Effector memory CD8-positive, alpha-beta T cell (primary cell): Measurements from ENCODE around the gene GSDMA.

Experiments
- ATAC-seq: fragments of 150-1000 bp; cut with Tn5 transposase; replicated peaks from 2 replicates; pipeline ENCODE4 v1.10.0; 2021; ENCODE audit warnings: mild to moderate bottlenecking, moderate library complexity
- DNase-seq, 3 experiments: peaks; one replicate each; pipeline ENCODE4 v3.0.0; 2021
- H3K27ac Mint-ChIP-seq, 2 donors: one replicate each; pipeline ENCODE4 v1.8.0; 2022; ENCODE audit warnings: mild to moderate bottlenecking in 2 of 2, mixed read lengths in 2 of 2, moderate library complexity in 2 of 2
- H3K27me3 Mint-ChIP-seq, 2 donors: one replicate each; pipeline ENCODE4 v1.8.0; 2022; ENCODE audit warnings: mixed read lengths in 2 of 2
- H3K36me3 Mint-ChIP-seq: one replicate; pipeline ENCODE4 v1.8.0; 2022; ENCODE audit warnings: mild to moderate bottlenecking, moderate library complexity, mixed read lengths; ENCODE audit not compliant: insufficient read depth
- H3K4me1 Mint-ChIP-seq, 2 donors: one replicate each; pipeline ENCODE4 v1.8.0; 2022; ENCODE audit warnings: low read depth in 2 of 2, mixed read lengths in 2 of 2
- H3K4me3 Mint-ChIP-seq, 2 donors: one replicate each; pipeline ENCODE4 v1.8.0; 2022; ENCODE audit warnings: mild to moderate bottlenecking in 2 of 2, mixed read lengths in 2 of 2, moderate library complexity in 2 of 2
- H3K9me3 Mint-ChIP-seq, 2 donors: one replicate each; pipeline ENCODE4 v1.8.0; 2022; ENCODE audit warnings: mixed read lengths in 2 of 2

GSDMA gene

DNA sequence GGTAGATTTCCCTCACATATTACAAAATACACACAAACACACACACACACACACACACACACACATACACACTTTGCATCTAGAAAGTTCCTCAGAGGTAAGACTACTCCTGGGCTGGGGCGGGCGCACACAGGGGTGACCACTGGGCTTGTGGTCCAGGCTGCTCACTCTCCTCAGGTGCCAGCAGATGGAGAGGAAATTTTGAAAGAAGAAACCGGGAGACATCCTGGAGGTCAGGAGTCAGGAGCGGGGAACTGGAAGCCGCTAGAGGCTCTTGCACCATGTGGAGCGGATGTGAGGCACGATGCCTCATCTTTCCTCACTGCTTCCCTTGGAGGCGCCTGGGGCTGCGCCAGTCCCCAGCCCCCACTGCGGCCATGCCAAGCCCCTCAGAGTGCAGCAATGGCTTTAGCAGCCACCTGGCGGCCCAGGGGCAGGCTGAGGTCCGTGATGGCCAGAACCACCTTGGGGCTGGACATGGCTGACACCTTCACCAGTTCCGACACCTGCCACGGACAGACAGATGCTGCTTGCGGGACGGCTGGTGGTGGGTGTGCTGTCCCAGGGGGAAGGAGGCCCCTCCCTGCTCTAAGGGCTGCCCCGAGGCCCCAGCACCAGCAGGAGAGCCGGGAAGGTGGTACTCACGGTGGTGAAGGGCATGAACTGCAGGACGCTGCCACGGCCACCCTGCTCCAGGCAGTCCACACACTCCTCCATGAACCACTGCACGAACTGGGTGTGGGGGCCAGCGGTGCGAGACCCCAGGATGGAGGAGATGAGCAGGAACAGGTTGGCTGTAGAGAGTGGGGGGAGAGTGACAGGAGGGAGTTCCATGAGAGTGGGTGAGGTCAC, 56.6 kb downstream of the GSDMA start:
- H3K27ac Mint-ChIP-seq, result peak overlapping the region in 1 of 2 donors; percentile 59
- peaks cover 21% of the 10 kb centered on the region for H3K36me3 Mint-ChIP-seq
- DNase-seq, result no peak
- no peaks in the 10 kb centered on the region for H3K27me3 Mint-ChIP-seq
- no peak for ATAC-seq
- no peak overlapping the region for H3K4me3 Mint-ChIP-seq
- peaks cover 0 to 2% of the 10 kb centered on the region in 2 donors for H3K4me1 Mint-ChIP-seq
- H3K9me3 Mint-ChIP-seq, result no peaks in the 10 kb centered on the region

- ATAC-seq, result no peak
- H3K27ac Mint-ChIP-seq, result peak overlapping the region in 1 of 2 donors; percentile 59
- H3K27me3 Mint-ChIP-seq, result no peaks in the 10 kb centered on the region
- no peak overlapping the region for H3K4me3 Mint-ChIP-seq
- peaks cover 21% of the 10 kb centered on the region for H3K36me3 Mint-ChIP-seq
- peaks cover 0 to 4% of the 10 kb centered on the region in 2 donors for H3K4me1 Mint-ChIP-seq
- no peak for DNase-seq
- no peaks in the 10 kb centered on the region for H3K9me3 Mint-ChIP-seq
These were observed 57.3 kb downstream of the GSDMA start for GRCh38 chr17:40020146-40020545.

- DNase-seq (no peak), ATAC-seq (no peak)
- H3K9me3 Mint-ChIP-seq, result no peaks in the 10 kb centered on the region
- H3K27ac Mint-ChIP-seq, result peak overlapping the region in 1 of 2 donors; percentile 53
- H3K36me3 Mint-ChIP-seq, result peaks cover 25% of the 10 kb centered on the region
- peaks cover 10 to 14% of the 10 kb centered on the region in 2 donors for H3K4me1 Mint-ChIP-seq
- H3K4me3 Mint-ChIP-seq, result no peak overlapping the region
- no peaks in the 10 kb centered on the region for H3K27me3 Mint-ChIP-seq
These were observed 58.7 kb downstream of the GSDMA start for GRCh38 chr17:40021451-40021971.

DNA sequence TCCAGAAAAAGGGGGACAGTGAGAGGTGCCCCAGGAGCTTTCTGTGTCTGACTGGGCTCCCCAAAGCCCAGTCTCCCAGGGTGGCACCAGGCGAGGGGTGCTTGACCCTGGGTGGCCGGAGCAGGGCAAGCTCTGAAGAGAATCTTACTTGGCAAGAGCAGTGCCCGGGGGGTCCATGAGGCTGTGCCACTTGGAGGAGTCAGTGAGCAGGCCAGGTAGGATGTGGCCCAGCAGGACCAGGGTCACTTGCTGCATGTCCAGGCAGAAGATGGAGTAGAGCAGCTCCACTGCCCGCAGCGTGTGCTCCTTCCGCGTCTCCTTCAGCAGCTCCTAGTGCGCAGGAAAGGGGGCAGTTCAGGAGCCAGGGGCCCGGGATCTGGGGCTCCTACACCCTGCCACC, 59.7 kb downstream of the GSDMA start:
- H3K4me3 Mint-ChIP-seq, result no peak overlapping the region
- H3K4me1 Mint-ChIP-seq, result peaks cover 11 to 21% of the 10 kb centered on the region in 2 donors
- DNase-seq (no peak), ATAC-seq (no peak)
- H3K27ac Mint-ChIP-seq, result no peak overlapping the region
- peaks cover 29% of the 10 kb centered on the region for H3K36me3 Mint-ChIP-seq
- no peaks in the 10 kb centered on the region for H3K9me3 Mint-ChIP-seq
- H3K27me3 Mint-ChIP-seq, result no peaks in the 10 kb centered on the region

- no peak overlapping the region for H3K4me3 Mint-ChIP-seq
- no peaks in the 10 kb centered on the region for H3K27me3 Mint-ChIP-seq
- no peaks in the 10 kb centered on the region for H3K9me3 Mint-ChIP-seq
- peaks cover 11 to 21% of the 10 kb centered on the region in 2 donors for H3K4me1 Mint-ChIP-seq
- peaks cover 31% of the 10 kb centered on the region for H3K36me3 Mint-ChIP-seq
- DNase-seq, result no peak
- ATAC-seq, result no peak
- no peak overlapping the region for H3K27ac Mint-ChIP-seq
These were observed 60.2 kb downstream of the GSDMA start for GRCh38 chr17:40022961-40023541.

DNA sequence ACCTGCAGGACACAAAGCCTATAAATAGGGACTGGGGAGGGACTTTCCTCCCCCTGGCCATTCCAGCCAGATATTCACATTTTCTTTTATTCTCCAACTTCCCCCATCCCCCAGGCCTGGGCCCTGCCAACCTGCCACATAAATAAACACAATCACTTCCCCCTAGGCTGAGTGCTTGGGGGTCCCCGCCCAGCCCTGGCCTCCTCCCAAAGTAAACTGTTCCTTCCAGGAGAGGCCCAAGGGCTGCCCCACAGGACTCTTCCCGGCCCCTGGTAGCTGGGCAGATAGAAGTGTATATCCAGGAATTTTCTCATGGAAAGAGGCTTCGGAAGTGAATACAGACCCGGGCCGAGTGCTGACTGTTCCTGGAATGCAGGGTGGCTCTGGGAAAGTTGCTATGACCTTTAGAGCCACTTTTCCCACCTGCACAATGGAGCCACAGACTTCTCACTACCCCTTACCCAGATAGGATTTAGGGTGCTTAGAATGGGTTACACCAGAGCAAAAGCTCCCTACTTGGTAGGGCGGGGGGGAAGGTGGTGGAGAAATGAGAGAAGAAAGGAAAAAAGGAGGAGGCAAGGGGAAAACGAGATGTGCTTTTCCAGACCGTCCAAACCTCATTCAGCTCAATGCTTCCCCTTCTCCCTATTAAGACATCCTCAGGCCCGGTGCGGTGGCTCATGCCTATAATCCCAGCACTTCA, 60.9 kb downstream of the GSDMA start:
- Mint-ChIP-seq H3K4me3 (no peak overlapping the region), H3K27me3 (no peaks in the 10 kb centered on the region), H3K36me3 (peaks cover 33% of the 10 kb centered on the region), H3K27ac (no peak overlapping the region), H3K4me1 (peaks cover 11 to 21% of the 10 kb centered on the region in 2 donors), H3K9me3 (no peaks in the 10 kb centered on the region)
- ATAC-seq (no peak), DNase-seq (no peak)

DNA sequence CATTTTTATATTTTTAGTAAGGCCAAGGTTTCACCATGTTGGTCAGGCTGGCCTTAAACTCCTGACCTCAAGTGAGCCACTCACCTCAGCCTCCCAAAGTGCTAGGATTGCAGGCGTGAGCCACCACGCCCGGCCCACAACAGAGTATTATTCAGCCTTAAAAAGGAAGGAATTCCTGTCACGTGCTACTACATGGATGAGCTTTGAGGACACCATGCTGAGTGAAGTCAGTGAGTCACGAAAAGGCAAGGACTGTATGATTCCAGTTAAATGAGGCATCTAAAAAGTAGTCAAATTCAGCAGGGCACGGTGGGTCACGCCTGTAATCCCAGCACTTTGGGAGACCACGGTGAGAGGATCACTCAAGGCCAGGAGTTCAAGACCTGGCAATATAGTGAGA, 62.1 kb downstream of the GSDMA start:
- no peak for DNase-seq
- Mint-ChIP-seq H3K4me3 (no peak overlapping the region), H3K36me3 (peaks cover 44% of the 10 kb centered on the region), H3K9me3 (no peaks in the 10 kb centered on the region), H3K4me1 (peaks cover 11 to 21% of the 10 kb centered on the region in 2 donors), H3K27ac (peak overlapping the region in 1 of 2 donors; percentile 44), H3K27me3 (no peaks in the 10 kb centered on the region)
- no peak for ATAC-seq

GRCh38 chr17:40025559-40025958, 62.8 kb downstream of the GSDMA start:
- Mint-ChIP-seq H3K36me3 (peaks cover 42% of the 10 kb centered on the region), H3K4me1 (peaks cover 11 to 21% of the 10 kb centered on the region in 2 donors), H3K4me3 (peak overlapping the region in 1 of 2 donors; percentile 43), H3K27me3 (no peaks in the 10 kb centered on the region), H3K27ac (peak overlapping the region in 1 of 2 donors; percentile 44), H3K9me3 (no peaks in the 10 kb centered on the region)
- DNase-seq (no peak), ATAC-seq (no peak)

DNA sequence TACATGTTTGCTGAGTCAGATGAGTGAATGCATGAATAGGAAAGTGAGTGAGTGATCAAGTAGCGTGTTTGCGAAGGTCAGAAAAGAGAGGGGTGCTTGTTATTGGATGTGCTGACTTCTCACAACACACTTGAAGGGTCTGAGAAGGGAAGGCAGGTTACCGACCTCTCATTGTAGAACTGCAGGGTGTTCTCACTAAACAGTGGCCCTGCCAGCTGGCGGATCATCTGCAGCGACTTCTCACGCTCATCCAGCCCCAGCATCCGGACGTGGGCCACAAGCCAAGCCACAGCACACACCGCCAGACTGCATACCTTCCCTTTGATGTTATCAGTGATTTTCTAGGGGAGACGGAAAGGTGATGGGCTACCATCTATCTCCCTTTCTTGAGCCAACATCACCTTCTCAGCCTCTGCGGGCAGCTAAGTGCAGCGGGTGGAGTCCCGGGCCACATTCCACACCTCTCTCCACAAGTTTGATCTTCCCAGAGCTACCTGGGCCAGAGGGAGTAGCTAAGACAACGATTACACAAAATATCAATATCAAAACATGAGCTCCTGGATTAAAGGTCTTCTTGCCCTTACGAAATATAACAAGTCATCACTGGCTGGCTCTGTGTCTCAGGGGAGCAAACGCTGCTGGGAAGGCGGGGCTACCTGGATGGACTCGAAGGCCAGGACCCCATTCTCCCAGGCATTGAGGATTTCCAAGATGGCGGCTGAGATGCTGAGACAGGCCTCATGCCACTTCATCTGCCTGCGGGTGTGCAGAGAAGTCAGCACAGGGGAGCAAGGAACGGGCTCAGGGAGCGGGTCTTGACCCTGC, 63.4 kb downstream of the GSDMA start:
- peaks cover 39% of the 10 kb centered on the region for H3K36me3 Mint-ChIP-seq
- peak; percentile 61 for ATAC-seq
- peaks cover 11 to 20% of the 10 kb centered on the region in 2 donors for H3K4me1 Mint-ChIP-seq
- DNase-seq, result no peak
- H3K9me3 Mint-ChIP-seq, result no peaks in the 10 kb centered on the region
- no peak overlapping the region for H3K27ac Mint-ChIP-seq
- peak overlapping the region in 1 of 2 donors; percentile 43 for H3K4me3 Mint-ChIP-seq
- no peaks in the 10 kb centered on the region for H3K27me3 Mint-ChIP-seq

DNA sequence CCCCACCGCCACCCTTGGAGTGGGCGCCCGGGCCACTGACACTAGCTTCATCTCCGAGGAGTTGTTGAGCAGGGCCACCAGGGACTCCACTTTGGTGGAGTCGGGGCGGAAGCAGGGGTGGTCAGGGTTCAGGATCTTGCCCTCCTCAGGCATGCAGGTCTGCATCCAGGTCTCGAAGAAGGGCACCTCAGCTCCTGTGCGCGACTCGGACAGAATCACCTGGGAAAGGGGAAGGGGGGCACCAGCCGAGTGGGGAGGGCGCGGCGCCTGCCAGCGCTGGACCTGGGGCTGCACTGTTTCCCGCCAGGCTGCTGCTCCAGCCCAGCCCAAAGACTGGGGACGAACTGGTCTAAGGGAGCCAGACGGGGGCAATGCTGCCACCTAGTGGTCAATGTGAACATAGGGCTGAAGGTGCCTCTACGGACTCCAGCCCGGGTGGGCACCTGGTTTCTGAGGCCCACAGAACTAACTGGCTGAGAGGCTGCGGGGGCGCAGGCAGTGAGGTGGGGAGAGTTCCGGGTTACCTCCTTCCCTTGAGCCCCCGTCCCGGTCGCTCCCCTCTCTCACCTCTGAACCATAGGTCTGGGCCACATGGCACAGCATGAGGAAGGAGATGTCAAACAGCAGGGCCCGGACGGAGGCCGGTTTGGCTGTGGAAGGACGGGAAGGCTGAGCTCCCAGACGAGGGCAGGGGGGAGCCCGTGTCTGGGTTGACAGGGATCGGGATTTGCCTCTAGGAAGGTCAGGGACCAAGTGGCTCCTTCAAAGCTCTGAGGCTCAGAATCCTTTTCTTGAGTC, 64.2 kb downstream of the GSDMA start:
- H3K4me3 Mint-ChIP-seq, result no peak overlapping the region
- peak; percentile 69 to 74 (median 73) for DNase-seq
- no peaks in the 10 kb centered on the region for H3K27me3 Mint-ChIP-seq
- no peaks in the 10 kb centered on the region for H3K9me3 Mint-ChIP-seq
- peak; percentile 91 for ATAC-seq
- H3K27ac Mint-ChIP-seq, result no peak overlapping the region
- H3K36me3 Mint-ChIP-seq, result peaks cover 33% of the 10 kb centered on the region
- peaks cover 11 to 19% of the 10 kb centered on the region in 2 donors for H3K4me1 Mint-ChIP-seq
